Right lobe of liver (tissue), 6 donors: ENCODE results near the gene EDC3. TPM values are rescaled to one million over a fixed set of nuclear protein-coding genes. Genes with fewer than 3 reads are reported as not detected.

Experiments
- ATAC-seq, 4 donors: fragments of 200-7000 bp; cut with Tn5 transposase; one replicate each; pipeline ENCODE4 v1.9.1; 2020; ENCODE audit warnings: mild to moderate bottlenecking in 4 of 4, moderate library complexity in 4 of 4
- DNase-seq, 3 donors: peaks; one replicate each; pipeline ENCODE4 v3.0.0-alpha.2; 2020
- H3K27ac ChIP-seq, 3 donors: fragments of 200-600 bp; one replicate each; pipeline ENCODE4 v1.8.0; 2022
- H3K27me3 ChIP-seq, 2 donors: fragments of 200-600 bp; one replicate each; pipeline ENCODE4 v1.8.0; 2022
- H3K36me3 ChIP-seq, 4 donors: fragments of 200-600 bp; sonication (generic) in 1 of 4; one replicate each; pipeline versions ENCODE4 v1.5.1 to v1.8.0; 2017 to 2022; ENCODE audit warnings: control low read depth in 1 of 4
- H3K4me1 ChIP-seq, 4 donors: fragments of 200-600 bp; sonication (generic) in 1 of 4; one replicate each; pipeline versions ENCODE4 v1.5.1 to v1.8.0; 2017 to 2022; ENCODE audit warnings: control low read depth in 1 of 4
- H3K4me3 ChIP-seq, 3 donors: fragments of 200-600 bp; one replicate each; pipeline ENCODE4 v1.8.0; 2022
- H3K9me3 ChIP-seq, 4 donors: fragments of 200-600 bp; sonication (generic) in 1 of 4; one replicate each; pipeline versions ENCODE4 v1.5.1 to v1.8.0; 2017 to 2022; ENCODE audit warnings: control low read depth in 1 of 4
- POLR2A ChIP-seq: fragments of 450-650 bp; IDR thresholded peaks from one replicate; pipeline ENCODE4 v1.6.1; 2017; ENCODE audit warnings: antibody characterized with exemption, mild to moderate bottlenecking
- WGBS: methylation state at CpG from one replicate; pipeline ENCODE4 v1.1.6; 2018; ENCODE audit warnings: low coverage, low lambda C conversion rate; ENCODE audit not compliant: insufficient coverage; ENCODE audit errors: missing lambda C conversion rate; 5-methylcytosine and 5-hydroxymethylcytosine counted together
- intact Hi-C, 2 donors: fragments of 100-400 bp; cut with DNase I; formaldehyde crosslinking; loops; one replicate each; pipeline versions ENCODE4 v1.11.2 to v1.14.1; 2022
- total RNA-seq, 6 experiments: library from RNA; depleted of rRNA in 2 of 6; stranded (reverse); fragments of >200 nt in 2 of 6; fragmentation: NEBNext Ultra II Directional in 3 of 6; extraction: Animal tissue kit (Norgen Biotek cat#: 25700) in 3 of 6; gene quantifications; one replicate each; pipeline versions ENCODE4 v1.1.0 to v1.2.4, GENCODE V29; 2016 to 2023
- TF ChIP-seq, protein P1 (sequence below), 4 donors: fragments of 200-600 bp in 3 of 4; fragments of 450-650 bp in 1 of 4; IDR thresholded peaks; one replicate each; pipeline versions ENCODE4 v1.5.1 to v1.8.0; 2016 to 2022; ENCODE audit warnings: antibody characterized with exemption in 4 of 4, mild to moderate bottlenecking in 2 of 4
- donor health status: DM: no; HTN: yes; CAD: no.
- donor health status: DM: no; HTN: no; CAD: no.
- donor health status: DM: no; HTN: no; CAD: no.
- donor health status: DM: no; HTN: yes; CAD: no.
- donor health status: DM: no; HTN: yes; CAD: no.

Gene EDC3
- total RNA-seq, 6 experiments from 2014 or later, result 10.9 to 16.2 (median 11.8) TPM

DNA sequence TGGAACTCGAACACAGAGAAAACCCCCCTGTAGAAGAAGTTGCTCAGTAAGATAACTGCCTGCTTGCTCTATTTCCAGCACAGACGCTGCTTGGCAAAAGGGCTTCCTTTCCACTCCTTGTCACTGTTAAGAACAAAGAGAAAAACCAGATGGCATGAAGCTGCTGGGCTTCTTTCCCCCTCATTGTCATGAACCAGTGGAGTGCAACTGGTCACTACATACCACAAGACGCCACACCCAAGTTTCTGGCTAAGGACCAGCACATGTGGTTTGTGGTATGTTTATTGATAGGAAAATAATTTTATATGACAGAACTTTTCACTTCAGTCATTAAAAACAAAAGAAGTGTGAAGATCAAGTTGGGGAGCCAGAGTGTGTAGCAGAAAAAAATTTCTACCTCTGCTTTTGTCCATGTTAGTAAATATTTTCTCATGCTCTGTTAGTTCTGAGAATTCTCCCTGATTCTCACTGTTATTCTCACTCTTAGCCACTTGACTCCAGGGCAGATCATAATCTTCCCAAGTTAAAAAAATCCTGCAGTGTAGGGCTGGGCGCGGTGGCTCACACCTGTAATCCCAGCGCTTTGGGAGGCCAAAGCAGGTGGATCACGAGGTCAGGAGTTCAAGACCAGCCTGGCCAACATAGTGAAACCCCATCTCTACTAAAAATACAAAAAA, 42.3 kb downstream of the EDC3 start:
- 72% methylated on average over 7 of the region's 7 CpGs for WGBS
- intact Hi-C loops, result no loop called here
- no peak for ATAC-seq

DNA sequence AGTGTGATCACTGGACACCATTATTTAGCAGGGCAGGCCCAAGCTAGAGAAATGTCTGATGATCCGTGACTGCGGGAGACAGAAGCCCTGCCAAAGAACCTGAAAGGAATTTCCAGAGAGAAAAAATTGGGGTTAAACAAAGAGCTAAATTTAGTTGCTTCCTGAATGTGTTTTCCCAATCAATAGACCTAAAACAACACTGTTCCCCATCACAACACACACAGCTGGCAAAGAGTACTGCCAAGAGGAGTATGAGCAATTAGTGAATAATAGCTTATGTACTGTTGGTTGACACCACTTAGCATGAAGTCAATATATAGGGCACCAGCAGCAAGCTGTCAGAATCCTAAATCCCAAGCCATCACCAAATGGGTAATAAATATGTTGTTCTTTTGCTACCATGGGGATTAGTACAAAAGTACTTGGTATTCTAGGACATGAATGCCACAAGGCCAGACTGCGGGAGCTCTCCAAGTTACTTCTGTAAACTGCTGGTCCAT, 44.5 kb downstream of the EDC3 start:
- peak; percentile 73 to 89 (median 76) for ATAC-seq
- TF ChIP-seq, protein P1, sequence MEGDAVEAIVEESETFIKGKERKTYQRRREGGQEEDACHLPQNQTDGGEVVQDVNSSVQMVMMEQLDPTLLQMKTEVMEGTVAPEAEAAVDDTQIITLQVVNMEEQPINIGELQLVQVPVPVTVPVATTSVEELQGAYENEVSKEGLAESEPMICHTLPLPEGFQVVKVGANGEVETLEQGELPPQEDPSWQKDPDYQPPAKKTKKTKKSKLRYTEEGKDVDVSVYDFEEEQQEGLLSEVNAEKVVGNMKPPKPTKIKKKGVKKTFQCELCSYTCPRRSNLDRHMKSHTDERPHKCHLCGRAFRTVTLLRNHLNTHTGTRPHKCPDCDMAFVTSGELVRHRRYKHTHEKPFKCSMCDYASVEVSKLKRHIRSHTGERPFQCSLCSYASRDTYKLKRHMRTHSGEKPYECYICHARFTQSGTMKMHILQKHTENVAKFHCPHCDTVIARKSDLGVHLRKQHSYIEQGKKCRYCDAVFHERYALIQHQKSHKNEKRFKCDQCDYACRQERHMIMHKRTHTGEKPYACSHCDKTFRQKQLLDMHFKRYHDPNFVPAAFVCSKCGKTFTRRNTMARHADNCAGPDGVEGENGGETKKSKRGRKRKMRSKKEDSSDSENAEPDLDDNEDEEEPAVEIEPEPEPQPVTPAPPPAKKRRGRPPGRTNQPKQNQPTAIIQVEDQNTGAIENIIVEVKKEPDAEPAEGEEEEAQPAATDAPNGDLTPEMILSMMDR (IDR thresholded peaks at IDR 0.05), result no peak
- no peak for TF ChIP-seq POLR2A
- Histone ChIP-seq H3K4me1 (peaks cover 0 to 41% (median 16%) of the 10 kb centered on the region in 4 donors), H3K4me3 (no peak overlapping the region), H3K27me3 (no peaks in the 10 kb centered on the region), H3K27ac (peak overlapping the region in 2 of 3 donors; percentile 35 to 55), H3K9me3 (no peaks in the 10 kb centered on the region), H3K36me3 (peaks cover 0 to 4% (median 0%) of the 10 kb centered on the region in 4 donors)
- intact Hi-C loops, result no loop called here
- 35% methylated on average over 3 of the region's 3 CpGs for WGBS
- DNase-seq, result no peak

More for the DNA sequence above, 42.3 kb downstream of the EDC3 start:
- DNase-seq, result no peak
- no peak for TF ChIP-seq POLR2A
- TF ChIP-seq, protein P1 (IDR thresholded peaks at IDR 0.05), result no peak
- no peak overlapping the region for H3K4me3 ChIP-seq
- H3K9me3 ChIP-seq, result no peaks in the 10 kb centered on the region
- H3K27ac ChIP-seq, result no peak overlapping the region
- peaks cover 0 to 4% (median 0%) of the 10 kb centered on the region in 4 donors for H3K36me3 ChIP-seq
- H3K27me3 ChIP-seq, result no peaks in the 10 kb centered on the region
- H3K4me1 ChIP-seq, result peaks cover 0 to 53% (median 25%) of the 10 kb centered on the region in 4 donors

DNA sequence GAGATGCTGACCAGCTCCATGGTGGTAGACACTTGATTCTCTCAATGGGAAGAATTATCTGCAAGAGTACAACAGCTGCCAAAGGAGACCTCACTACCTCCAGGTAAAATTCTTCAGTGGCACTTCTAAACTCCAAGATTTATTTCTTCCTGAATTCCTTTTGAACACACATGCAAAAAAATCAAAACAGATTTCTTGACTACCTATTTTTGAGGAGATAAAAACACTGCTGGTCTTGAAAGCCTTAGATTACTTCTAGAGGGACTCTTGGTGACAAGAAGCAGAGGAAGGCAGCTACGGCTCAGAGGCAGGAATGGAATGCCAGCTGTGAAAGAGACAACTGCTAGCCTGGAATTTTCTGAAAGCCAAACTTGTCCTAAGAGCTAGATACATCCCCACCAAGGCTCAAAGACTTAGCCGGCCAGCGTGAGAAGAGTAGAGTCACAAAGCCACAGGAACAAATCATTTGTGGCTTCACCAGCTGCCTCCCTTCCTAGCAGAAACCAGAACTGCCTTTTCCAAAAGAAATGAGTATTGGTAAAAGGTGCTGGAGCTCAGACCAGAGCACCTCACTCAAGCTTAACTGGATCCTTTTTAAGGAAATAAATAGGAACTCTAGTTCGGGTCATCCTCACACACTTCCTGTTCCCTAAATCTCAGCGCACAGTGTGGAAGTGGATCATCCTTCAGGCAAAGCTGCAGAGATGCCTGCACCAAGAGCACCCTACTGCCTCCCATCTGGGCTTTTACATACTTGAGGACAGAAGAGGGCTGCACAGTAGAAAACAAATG, 47.6 kb downstream of the EDC3 start:
- intact Hi-C loops, result no loop called here
- no peaks in the 10 kb centered on the region for H3K27me3 ChIP-seq
- DNase-seq (no peak), ATAC-seq (no peak)
- peaks cover 0 to 21% (median 10%) of the 10 kb centered on the region in 4 donors for H3K4me1 ChIP-seq
- no peak overlapping the region for H3K4me3 ChIP-seq
- no peak for TF ChIP-seq POLR2A
- TF ChIP-seq, protein P1 (IDR thresholded peaks at IDR 0.05), result no peak
- no peak overlapping the region for H3K27ac ChIP-seq
- 79% methylated on average over 4 of the region's 5 CpGs for WGBS
- no peaks in the 10 kb centered on the region for H3K36me3 ChIP-seq
- no peaks in the 10 kb centered on the region for H3K9me3 ChIP-seq

GRCh38 chr15:74646480-74646879, 49.3 kb downstream of the EDC3 start:
- H3K27me3 ChIP-seq, result no peaks in the 10 kb centered on the region
- no peak overlapping the region for H3K4me3 ChIP-seq
- peaks cover 0 to 3% (median 0%) of the 10 kb centered on the region in 4 donors for H3K36me3 ChIP-seq
- DNase-seq (no peak), ATAC-seq (no peak)
- intact Hi-C loops, result no loop called here
- no peaks in the 10 kb centered on the region for H3K9me3 ChIP-seq
- H3K4me1 ChIP-seq, result peaks cover 0 to 14% (median 7%) of the 10 kb centered on the region in 4 donors
- no peak for TF ChIP-seq POLR2A
- TF ChIP-seq, protein P1 (IDR thresholded peaks at IDR 0.05), result no peak
- no peak overlapping the region for H3K27ac ChIP-seq
